Sigmoid colon (tissue), 4 donors: ENCODE data around the gene KIF13A.
"Not testable (repeated sequence)": the region's sequence is repeated elsewhere in the genome, so short reads cannot be mapped to it uniquely, and the experiment has no call there.

Experiments
- POLR2A ChIP-seq, 2 donors: fragments of 450-650 bp; IDR thresholded peaks; one replicate each; pipeline ENCODE4 v1.6.1; 2016; ENCODE audit warnings: antibody characterized with exemption in 2 of 2, mild to moderate bottlenecking in 2 of 2, moderate library complexity in 2 of 2
- POLR2AphosphoS5 ChIP-seq, 4 donors: sonication (generic); formaldehyde crosslinking; IDR thresholded peaks; one replicate each; pipeline ENCODE4 v1.6.1; 2017; ENCODE audit warnings: antibody characterized with exemption in 4 of 4
- TF ChIP-seq, protein P1 (sequence below), 4 experiments: fragments of 450-650 bp in 3 of 4; fragments of 200-600 bp in 1 of 4; IDR thresholded peaks; one replicate each; pipeline ENCODE4 v1.5.1; 2016 to 2019; ENCODE audit warnings: antibody characterized with exemption in 4 of 4, mild to moderate bottlenecking in 3 of 4, moderate library complexity in 2 of 4

DNA sequence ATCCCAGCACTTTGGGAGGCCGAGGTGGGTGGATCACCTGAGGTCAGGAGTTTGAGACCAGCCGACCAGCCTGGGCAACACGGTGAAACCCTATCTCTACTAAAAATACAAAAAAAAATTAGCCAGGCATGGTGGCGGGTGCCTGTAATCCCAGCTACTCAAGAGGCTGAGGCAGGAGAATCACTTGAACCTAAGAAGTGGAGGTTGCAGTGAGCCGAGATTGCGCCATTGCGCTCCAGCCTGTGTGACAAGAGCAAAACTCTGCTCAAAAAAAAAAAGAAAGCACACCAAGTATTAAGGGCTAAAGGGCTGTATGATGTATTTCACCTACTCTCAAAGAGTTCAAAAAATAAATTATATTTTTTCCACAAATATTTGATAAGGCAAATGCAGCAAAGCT, 39.9 kb downstream of the KIF13A start:
- TF ChIP-seq, protein P1, sequence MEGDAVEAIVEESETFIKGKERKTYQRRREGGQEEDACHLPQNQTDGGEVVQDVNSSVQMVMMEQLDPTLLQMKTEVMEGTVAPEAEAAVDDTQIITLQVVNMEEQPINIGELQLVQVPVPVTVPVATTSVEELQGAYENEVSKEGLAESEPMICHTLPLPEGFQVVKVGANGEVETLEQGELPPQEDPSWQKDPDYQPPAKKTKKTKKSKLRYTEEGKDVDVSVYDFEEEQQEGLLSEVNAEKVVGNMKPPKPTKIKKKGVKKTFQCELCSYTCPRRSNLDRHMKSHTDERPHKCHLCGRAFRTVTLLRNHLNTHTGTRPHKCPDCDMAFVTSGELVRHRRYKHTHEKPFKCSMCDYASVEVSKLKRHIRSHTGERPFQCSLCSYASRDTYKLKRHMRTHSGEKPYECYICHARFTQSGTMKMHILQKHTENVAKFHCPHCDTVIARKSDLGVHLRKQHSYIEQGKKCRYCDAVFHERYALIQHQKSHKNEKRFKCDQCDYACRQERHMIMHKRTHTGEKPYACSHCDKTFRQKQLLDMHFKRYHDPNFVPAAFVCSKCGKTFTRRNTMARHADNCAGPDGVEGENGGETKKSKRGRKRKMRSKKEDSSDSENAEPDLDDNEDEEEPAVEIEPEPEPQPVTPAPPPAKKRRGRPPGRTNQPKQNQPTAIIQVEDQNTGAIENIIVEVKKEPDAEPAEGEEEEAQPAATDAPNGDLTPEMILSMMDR (IDR thresholded peaks at IDR 0.05) = not testable (repeated sequence)
- TF ChIP-seq POLR2AphosphoS5, POLR2A (IDR thresholded peaks at IDR 0.05): not testable (repeated sequence)
